ENCODE data around the gene AKR1C8.

The AKR1C8 gene

DNA sequence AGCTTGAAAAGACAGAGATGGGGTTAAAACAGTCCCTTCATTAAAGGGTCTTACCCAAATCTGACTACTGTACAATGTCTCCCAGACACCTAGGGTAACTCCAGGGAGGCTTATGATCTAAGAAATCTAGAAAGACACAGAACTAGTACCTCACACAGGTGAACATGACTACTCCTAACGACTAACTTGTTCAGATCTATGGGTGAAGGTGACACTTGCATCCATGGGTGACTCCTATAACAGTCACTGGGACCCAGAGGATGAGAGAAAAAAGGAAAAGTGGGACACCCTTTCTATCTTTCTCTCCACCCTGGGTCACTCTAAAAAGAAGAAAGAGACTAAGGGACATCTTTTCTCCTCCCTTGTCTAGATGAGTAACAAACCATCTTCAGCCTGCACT lies 19.2 kb downstream of the AKR1C8 start:
- FAIRE-seq (no peak), DNase-seq (ENCODE audit: insufficient read length, low spot score) (no peak)
- no peak for TF ChIP-seq POLR2AphosphoS5 (IDR thresholded peaks at IDR 0.05; ENCODE audit: low read depth, low read length)
- TF ChIP-seq PAX5 (IDR thresholded peaks at IDR 0.05; ENCODE audit: insufficient read depth, low read length, severe bottlenecking) = no peak
- no peak for TF ChIP-seq POU2F2 (IDR thresholded peaks at IDR 0.05; ENCODE audit: low read depth, low read length)
- TF ChIP-seq SPI1 (IDR thresholded peaks at IDR 0.05; ENCODE audit: low read depth, low read length) = no peak
- TF ChIP-seq TAF1 (IDR thresholded peaks at IDR 0.05; ENCODE audit: low read depth, low read length) = no peak
- no peak for TF ChIP-seq POLR2A (IDR thresholded peaks at IDR 0.05; ENCODE audit: low read depth, low read length)

GRCh38 chr10:5163487-5163886 lies 21.5 kb downstream of the AKR1C8 start:
- DNase-seq (ENCODE audit: insufficient read length, low spot score) = no peak
- FAIRE-seq = no peak
- TF ChIP-seq TAF1 (IDR thresholded peaks at IDR 0.05; ENCODE audit: low read depth, low read length) (no peak), POLR2A (IDR thresholded peaks at IDR 0.05; ENCODE audit: low read depth, low read length) (no peak), PAX5 (IDR thresholded peaks at IDR 0.05; ENCODE audit: insufficient read depth, low read length, severe bottlenecking) (no peak), POU2F2 (IDR thresholded peaks at IDR 0.05; ENCODE audit: low read depth, low read length) (no peak), POLR2AphosphoS5 (IDR thresholded peaks at IDR 0.05; ENCODE audit: low read depth, low read length) (no peak), SPI1 (IDR thresholded peaks at IDR 0.05; ENCODE audit: low read depth, low read length) (no peak)

GRCh38 chr10:5159126-5159525 lies 25.8 kb downstream of the AKR1C8 start:
- FAIRE-seq (no peak), DNase-seq (ENCODE audit: insufficient read length, low spot score) (no peak)
- TF ChIP-seq PAX5 (IDR thresholded peaks at IDR 0.05; ENCODE audit: insufficient read depth, low read length, severe bottlenecking) = no peak
- TF ChIP-seq POLR2A (IDR thresholded peaks at IDR 0.05; ENCODE audit: low read depth, low read length) = no peak
- no peak for TF ChIP-seq POU2F2 (IDR thresholded peaks at IDR 0.05; ENCODE audit: low read depth, low read length)
- TF ChIP-seq POLR2AphosphoS5 (IDR thresholded peaks at IDR 0.05; ENCODE audit: low read depth, low read length) = no peak
- no peak for TF ChIP-seq TAF1 (IDR thresholded peaks at IDR 0.05; ENCODE audit: low read depth, low read length)
- no peak for TF ChIP-seq SPI1 (IDR thresholded peaks at IDR 0.05; ENCODE audit: low read depth, low read length)

GRCh38 chr10:5157501-5157900 lies 27.4 kb downstream of the AKR1C8 start:
- no peak for FAIRE-seq

GRCh38 chr10:5155951-5156350 lies 29.0 kb downstream of the AKR1C8 start:
- TF ChIP-seq POLR2A (IDR thresholded peaks at IDR 0.05; ENCODE audit: low read depth, low read length) (no peak), PAX5 (IDR thresholded peaks at IDR 0.05; ENCODE audit: insufficient read depth, low read length, severe bottlenecking) (no peak), TAF1 (IDR thresholded peaks at IDR 0.05; ENCODE audit: low read depth, low read length) (no peak), POU2F2 (IDR thresholded peaks at IDR 0.05; ENCODE audit: low read depth, low read length) (no peak), SPI1 (IDR thresholded peaks at IDR 0.05; ENCODE audit: low read depth, low read length) (no peak), POLR2AphosphoS5 (IDR thresholded peaks at IDR 0.05; ENCODE audit: low read depth, low read length) (no peak)
- FAIRE-seq = no peak

More at GRCh38 chr10:5157501-5157900, 27.4 kb downstream of the AKR1C8 start:
- TF ChIP-seq POLR2A (IDR thresholded peaks at IDR 0.05; ENCODE audit: low read depth, low read length) (no peak), SPI1 (IDR thresholded peaks at IDR 0.05; ENCODE audit: low read depth, low read length) (no peak), POLR2AphosphoS5 (IDR thresholded peaks at IDR 0.05; ENCODE audit: low read depth, low read length) (no peak), PAX5 (IDR thresholded peaks at IDR 0.05; ENCODE audit: insufficient read depth, low read length, severe bottlenecking) (no peak), POU2F2 (IDR thresholded peaks at IDR 0.05; ENCODE audit: low read depth, low read length) (no peak), TAF1 (IDR thresholded peaks at IDR 0.05; ENCODE audit: low read depth, low read length) (no peak)
- no peak for DNase-seq (ENCODE audit: insufficient read length, low spot score)

GRCh38 chr10:5151076-5151475 lies 33.9 kb downstream of the AKR1C8 start:
- DNase-seq (ENCODE audit: insufficient read length, low spot score) (no peak), FAIRE-seq (no peak)
- TF ChIP-seq POLR2A (IDR thresholded peaks at IDR 0.05; ENCODE audit: low read depth, low read length) (no peak), POLR2AphosphoS5 (IDR thresholded peaks at IDR 0.05; ENCODE audit: low read depth, low read length) (no peak), PAX5 (IDR thresholded peaks at IDR 0.05; ENCODE audit: insufficient read depth, low read length, severe bottlenecking) (no peak), TAF1 (IDR thresholded peaks at IDR 0.05; ENCODE audit: low read depth, low read length) (no peak), SPI1 (IDR thresholded peaks at IDR 0.05; ENCODE audit: low read depth, low read length) (no peak), POU2F2 (IDR thresholded peaks at IDR 0.05; ENCODE audit: low read depth, low read length) (no peak)

More at GRCh38 chr10:5155951-5156350, 29.0 kb downstream of the AKR1C8 start:
- no peak for DNase-seq (ENCODE audit: insufficient read length, low spot score)

- TF ChIP-seq SPI1 (IDR thresholded peaks at IDR 0.05; ENCODE audit: low read depth, low read length) = no peak
- no peak for TF ChIP-seq TAF1 (IDR thresholded peaks at IDR 0.05; ENCODE audit: low read depth, low read length)
- no peak for FAIRE-seq
- DNase-seq (ENCODE audit: insufficient read length, low spot score) = no peak
These were observed 36.3 kb downstream of the AKR1C8 start for GRCh38 chr10:5148678-5149032.

GRCh38 chr10:5147981-5148677 lies 36.8 kb downstream of the AKR1C8 start:
- no peak for DNase-seq (ENCODE audit: insufficient read length, low spot score)
- FAIRE-seq = no peak
- no peak for TF ChIP-seq POLR2AphosphoS5 (IDR thresholded peaks at IDR 0.05; ENCODE audit: low read depth, low read length)
- TF ChIP-seq POU2F2 (IDR thresholded peaks at IDR 0.05; ENCODE audit: low read depth, low read length) = no peak
- no peak for TF ChIP-seq SPI1 (IDR thresholded peaks at IDR 0.05; ENCODE audit: low read depth, low read length)

GRCh38 chr10:5147255-5147980 lies 37.5 kb downstream of the AKR1C8 start:
- TF ChIP-seq POLR2AphosphoS5 (IDR thresholded peaks at IDR 0.05; ENCODE audit: low read depth, low read length) (no peak), TAF1 (IDR thresholded peaks at IDR 0.05; ENCODE audit: low read depth, low read length) (no peak), POLR2A (IDR thresholded peaks at IDR 0.05; ENCODE audit: low read depth, low read length) (no peak), POU2F2 (IDR thresholded peaks at IDR 0.05; ENCODE audit: low read depth, low read length) (no peak), PAX5 (IDR thresholded peaks at IDR 0.05; ENCODE audit: insufficient read depth, low read length, severe bottlenecking) (no peak), SPI1 (IDR thresholded peaks at IDR 0.05; ENCODE audit: low read depth, low read length) (no peak)
- DNase-seq (ENCODE audit: insufficient read length, low spot score) = no peak
- FAIRE-seq = no peak

- TF ChIP-seq POLR2AphosphoS5 (IDR thresholded peaks at IDR 0.05; ENCODE audit: low read depth, low read length) (no peak), POLR2A (IDR thresholded peaks at IDR 0.05; ENCODE audit: low read depth, low read length) (no peak), TAF1 (IDR thresholded peaks at IDR 0.05; ENCODE audit: low read depth, low read length) (no peak), SPI1 (IDR thresholded peaks at IDR 0.05; ENCODE audit: low read depth, low read length) (no peak), POU2F2 (IDR thresholded peaks at IDR 0.05; ENCODE audit: low read depth, low read length) (no peak), PAX5 (IDR thresholded peaks at IDR 0.05; ENCODE audit: insufficient read depth, low read length, severe bottlenecking) (no peak)
- FAIRE-seq = no peak
- DNase-seq (ENCODE audit: insufficient read length, low spot score) = no peak
These were observed 38.1 kb downstream of the AKR1C8 start for GRCh38 chr10:5146920-5147254.

Measured in GM12891 (cell line).